Mesendoderm (in vitro differentiated cells): ENCODE measurements around the gene ACOXL.

Source experiments
- DNase-seq: peaks from one replicate; pipeline ENCODE4 v3.0.0; 2013
- H2AK5ac ChIP-seq: 2 replicates; pipeline ENCODE4 v1.6.1; 2013; ENCODE audit warnings: low read length, inconsistent platforms
- H2BK120ac ChIP-seq: 2 replicates; pipeline ENCODE4 v1.6.1; 2013; ENCODE audit warnings: low read depth, mild to moderate bottlenecking, low read length, moderate library complexity, mixed read lengths
- H2BK15ac ChIP-seq: replicated peaks from 2 replicates; pipeline ENCODE4 v1.6.1; 2013; ENCODE audit warnings: low read depth, mild to moderate bottlenecking, moderate library complexity
- H2BK5ac ChIP-seq: 2 replicates; pipeline ENCODE4 v1.6.1; 2013; ENCODE audit warnings: low read length, inconsistent platforms
- H3K18ac ChIP-seq: 2 replicates; pipeline ENCODE4 v1.6.1; 2013; ENCODE audit warnings: mild to moderate bottlenecking, low read length, mixed read lengths
- H3K23ac ChIP-seq: one replicate; pipeline ENCODE4 v1.6.1; 2013; ENCODE audit warnings: low read length
- H3K27ac ChIP-seq: 2 replicates; pipeline ENCODE4 v1.5.1; 2013; ENCODE audit warnings: low read depth, mild to moderate bottlenecking, inconsistent platforms, low read length, moderate library complexity
- H3K27me3 ChIP-seq: 2 replicates; pipeline ENCODE4 v1.6.1; 2013; ENCODE audit warnings: low read length, control low read depth, mild to moderate bottlenecking, inconsistent platforms; ENCODE audit not compliant: insufficient read depth, poor library complexity
- H3K36me3 ChIP-seq: 2 replicates; pipeline ENCODE4 v1.6.1; 2013; ENCODE audit warnings: low read length, inconsistent platforms; ENCODE audit not compliant: control insufficient read depth, insufficient read depth
- H3K4ac ChIP-seq: one replicate; pipeline ENCODE4 v1.6.1; 2013; ENCODE audit warnings: low read depth, mild to moderate bottlenecking, low read length, moderate library complexity
- H3K4me1 ChIP-seq: 2 replicates; pipeline ENCODE4 v1.6.1; 2013; ENCODE audit warnings: low read depth, low read length, inconsistent platforms; ENCODE audit not compliant: control insufficient read depth
- H3K4me2 ChIP-seq: 2 replicates; pipeline ENCODE4 v1.6.1; 2013; ENCODE audit warnings: low read length
- H3K4me3 ChIP-seq: 2 replicates; pipeline ENCODE4 v1.5.1; 2013; ENCODE audit warnings: mild to moderate bottlenecking, low read length
- H3K56ac ChIP-seq: one replicate; pipeline ENCODE4 v1.6.1; 2013; ENCODE audit warnings: low read length
- H3K79me1 ChIP-seq: 2 replicates; pipeline ENCODE4 v1.6.1; 2013; ENCODE audit warnings: low read length, inconsistent platforms
- H3K79me2 ChIP-seq: 2 replicates; pipeline ENCODE4 v1.6.1; 2013; ENCODE audit warnings: mild to moderate bottlenecking, low read length; ENCODE audit not compliant: control insufficient read depth, insufficient read depth
- H3K9ac ChIP-seq: 2 replicates; pipeline ENCODE4 v1.6.1; 2013; ENCODE audit warnings: low read length, inconsistent platforms
- H4K5ac ChIP-seq: one replicate; pipeline ENCODE4 v1.6.1; 2013; ENCODE audit warnings: low read length
- H4K8ac ChIP-seq: one replicate; pipeline ENCODE4 v1.6.1; 2013; ENCODE audit warnings: low read depth, mild to moderate bottlenecking, control low read depth, low read length, moderate library complexity
- WGBS: extraction: QIAGEN DNeasy Blood & Tissue Kit; methylation state at CpG from one replicate; pipeline ENCODE4 v1.1.7; 2013; ENCODE audit warnings: low lambda C conversion rate, missing lambda C conversion rate; ENCODE audit not compliant: insufficient coverage; ENCODE audit errors: extremely low coverage; 5-methylcytosine and 5-hydroxymethylcytosine counted together

ACOXL gene

GRCh38 chr2:111143107-111143842 lies 410.9 kb downstream of the ACOXL start:
- no peaks in the 10 kb centered on the region for H3K27me3 ChIP-seq
- H3K18ac ChIP-seq, result no peak overlapping the region
- H3K36me3 ChIP-seq, result no peaks in the 10 kb centered on the region
- no peaks in the 10 kb centered on the region for H3K4me1 ChIP-seq
- no peak overlapping the region for H4K5ac ChIP-seq
- H3K23ac ChIP-seq, result no peak overlapping the region
- H3K56ac ChIP-seq, result no peak overlapping the region
- no peak for DNase-seq
- no peak overlapping the region for H3K4me3 ChIP-seq
- H2AK5ac ChIP-seq, result no peak overlapping the region
- H3K9ac ChIP-seq, result no peak overlapping the region
- H2BK120ac ChIP-seq, result no peak overlapping the region
- no peak overlapping the region for H2BK5ac ChIP-seq
- H3K4me2 ChIP-seq, result no peak overlapping the region
- peaks cover 3% of the 10 kb centered on the region for H3K79me1 ChIP-seq
- H3K27ac ChIP-seq, result no peak overlapping the region
- no CpG with 5 or more reads among the region's 10 CpGs for WGBS
- H2BK15ac ChIP-seq, result no peak overlapping the region
- H4K8ac ChIP-seq, result no peak overlapping the region
- no peak overlapping the region for H3K4ac ChIP-seq
- H3K79me2 ChIP-seq, result no peaks in the 10 kb centered on the region

- no peaks in the 10 kb centered on the region for H3K27me3 ChIP-seq
- peaks cover 3% of the 10 kb centered on the region for H3K79me1 ChIP-seq
- H3K56ac ChIP-seq, result no peak overlapping the region
- no peak overlapping the region for H3K18ac ChIP-seq
- no peaks in the 10 kb centered on the region for H3K4me1 ChIP-seq
- H3K23ac ChIP-seq, result no peak overlapping the region
- H3K27ac ChIP-seq, result no peak overlapping the region
- H4K8ac ChIP-seq, result no peak overlapping the region
- no peak overlapping the region for H3K4me3 ChIP-seq
- no peak for DNase-seq
- H2BK120ac ChIP-seq, result no peak overlapping the region
- H4K5ac ChIP-seq, result no peak overlapping the region
- no peak overlapping the region for H2AK5ac ChIP-seq
- H3K79me2 ChIP-seq, result no peaks in the 10 kb centered on the region
- no peak overlapping the region for H2BK15ac ChIP-seq
- no peak overlapping the region for H3K9ac ChIP-seq
- no peak overlapping the region for H2BK5ac ChIP-seq
- no peak overlapping the region for H3K4me2 ChIP-seq
- H3K4ac ChIP-seq, result no peak overlapping the region
- H3K36me3 ChIP-seq, result no peaks in the 10 kb centered on the region
- WGBS, result no CpG with 5 or more reads among the region's 1 CpG
These were observed 411.4 kb downstream of the ACOXL start for GRCh38 chr2:111143843-111144198.

GRCh38 chr2:111145103-111145760 lies 412.9 kb downstream of the ACOXL start:
- Histone ChIP-seq H3K23ac (no peak overlapping the region), H3K4me1 (no peaks in the 10 kb centered on the region), H3K4me2 (no peak overlapping the region), H3K27me3 (no peaks in the 10 kb centered on the region), H4K8ac (no peak overlapping the region), H3K4ac (no peak overlapping the region), H3K18ac (no peak overlapping the region), H3K9ac (no peak overlapping the region), H3K79me2 (no peaks in the 10 kb centered on the region), H4K5ac (no peak overlapping the region), H3K4me3 (no peak overlapping the region), H2BK5ac (no peak overlapping the region), H2AK5ac (no peak overlapping the region), H3K27ac (no peak overlapping the region), H3K79me1 (peaks cover 2% of the 10 kb centered on the region), H3K36me3 (no peaks in the 10 kb centered on the region), H2BK15ac (no peak overlapping the region), H3K56ac (no peak overlapping the region), H2BK120ac (no peak overlapping the region)
- WGBS, result no CpG with 5 or more reads among the region's 7 CpGs
- DNase-seq, result no peak

GRCh38 chr2:111145951-111146350 lies 413.6 kb downstream of the ACOXL start:
- Histone ChIP-seq H3K18ac (no peak overlapping the region), H3K4me1 (no peaks in the 10 kb centered on the region), H3K27ac (no peak overlapping the region), H2AK5ac (no peak overlapping the region), H4K8ac (no peak overlapping the region), H3K56ac (no peak overlapping the region), H3K23ac (no peak overlapping the region), H3K9ac (no peak overlapping the region), H3K4me2 (no peak overlapping the region), H2BK15ac (no peak overlapping the region), H3K79me2 (no peaks in the 10 kb centered on the region), H2BK5ac (no peak overlapping the region), H3K27me3 (no peaks in the 10 kb centered on the region), H3K79me1 (no peaks in the 10 kb centered on the region), H3K4ac (no peak overlapping the region), H3K4me3 (no peak overlapping the region), H3K36me3 (no peaks in the 10 kb centered on the region), H4K5ac (no peak overlapping the region), H2BK120ac (no peak overlapping the region)
- no CpG with 5 or more reads among the region's 2 CpGs for WGBS
- no peak for DNase-seq

- Histone ChIP-seq H3K4me2 (no peak overlapping the region), H3K4me3 (no peak overlapping the region), H2AK5ac (no peak overlapping the region), H3K9ac (no peak overlapping the region), H2BK120ac (no peak overlapping the region), H2BK15ac (no peak overlapping the region), H3K18ac (no peak overlapping the region), H3K4ac (no peak overlapping the region), H3K79me2 (no peaks in the 10 kb centered on the region), H3K27ac (no peak overlapping the region), H3K79me1 (no peaks in the 10 kb centered on the region), H3K4me1 (no peaks in the 10 kb centered on the region), H3K27me3 (no peaks in the 10 kb centered on the region), H3K56ac (no peak overlapping the region), H2BK5ac (no peak overlapping the region), H3K23ac (no peak overlapping the region), H3K36me3 (no peaks in the 10 kb centered on the region), H4K5ac (no peak overlapping the region), H4K8ac (no peak overlapping the region)
- DNase-seq, result no peak
- WGBS, result no CpG with 5 or more reads among the region's 3 CpGs
These were observed 416.0 kb downstream of the ACOXL start for GRCh38 chr2:111148225-111148873.
